Choroid plexus epithelial cell (primary cell): Measurements from ENCODE around the gene LBH.

Source experiments
- DNase-seq: peaks from one replicate; pipeline ENCODE4 v3.0.0-alpha.2; 2010; ENCODE audit warnings: low read depth
- H3K4me3 ChIP-seq: 2 replicates; pipeline ENCODE4 v1.5.1; 2011; ENCODE audit warnings: low read depth, mild to moderate bottlenecking, control low read depth, low read length, moderate library complexity
- TF ChIP-seq, protein P1 (sequence below): conservative IDR thresholded peaks from 2 replicates; pipeline ENCODE4 v1.5.1; 2011; ENCODE audit warnings: low read depth, mild to moderate bottlenecking, control low read depth, inconsistent platforms, low read length, moderate library complexity

LBH gene

DNA sequence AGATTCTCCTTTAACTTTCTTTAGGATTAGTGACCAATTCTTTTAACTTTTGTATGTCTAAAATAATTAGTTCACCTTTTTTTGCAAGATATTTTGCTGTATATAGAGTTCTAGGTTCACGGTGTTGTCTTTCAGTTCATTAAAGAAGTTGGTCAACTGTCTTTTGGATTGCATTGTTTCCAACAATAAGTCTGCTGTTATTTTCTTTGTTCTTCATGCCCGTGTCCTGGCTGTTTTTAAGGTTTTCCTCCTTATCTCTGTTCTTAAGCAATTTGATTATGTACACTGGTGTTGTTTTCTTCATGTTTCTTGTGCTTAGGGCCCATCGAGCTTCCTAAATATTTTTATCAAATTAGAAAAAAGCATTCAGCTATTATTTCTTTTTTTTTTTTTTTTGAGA lies 54.4 kb downstream of the LBH start:
- TF ChIP-seq, protein P1, sequence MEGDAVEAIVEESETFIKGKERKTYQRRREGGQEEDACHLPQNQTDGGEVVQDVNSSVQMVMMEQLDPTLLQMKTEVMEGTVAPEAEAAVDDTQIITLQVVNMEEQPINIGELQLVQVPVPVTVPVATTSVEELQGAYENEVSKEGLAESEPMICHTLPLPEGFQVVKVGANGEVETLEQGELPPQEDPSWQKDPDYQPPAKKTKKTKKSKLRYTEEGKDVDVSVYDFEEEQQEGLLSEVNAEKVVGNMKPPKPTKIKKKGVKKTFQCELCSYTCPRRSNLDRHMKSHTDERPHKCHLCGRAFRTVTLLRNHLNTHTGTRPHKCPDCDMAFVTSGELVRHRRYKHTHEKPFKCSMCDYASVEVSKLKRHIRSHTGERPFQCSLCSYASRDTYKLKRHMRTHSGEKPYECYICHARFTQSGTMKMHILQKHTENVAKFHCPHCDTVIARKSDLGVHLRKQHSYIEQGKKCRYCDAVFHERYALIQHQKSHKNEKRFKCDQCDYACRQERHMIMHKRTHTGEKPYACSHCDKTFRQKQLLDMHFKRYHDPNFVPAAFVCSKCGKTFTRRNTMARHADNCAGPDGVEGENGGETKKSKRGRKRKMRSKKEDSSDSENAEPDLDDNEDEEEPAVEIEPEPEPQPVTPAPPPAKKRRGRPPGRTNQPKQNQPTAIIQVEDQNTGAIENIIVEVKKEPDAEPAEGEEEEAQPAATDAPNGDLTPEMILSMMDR: no peak
- no peak overlapping the region for H3K4me3 ChIP-seq
- no peak for DNase-seq

DNA sequence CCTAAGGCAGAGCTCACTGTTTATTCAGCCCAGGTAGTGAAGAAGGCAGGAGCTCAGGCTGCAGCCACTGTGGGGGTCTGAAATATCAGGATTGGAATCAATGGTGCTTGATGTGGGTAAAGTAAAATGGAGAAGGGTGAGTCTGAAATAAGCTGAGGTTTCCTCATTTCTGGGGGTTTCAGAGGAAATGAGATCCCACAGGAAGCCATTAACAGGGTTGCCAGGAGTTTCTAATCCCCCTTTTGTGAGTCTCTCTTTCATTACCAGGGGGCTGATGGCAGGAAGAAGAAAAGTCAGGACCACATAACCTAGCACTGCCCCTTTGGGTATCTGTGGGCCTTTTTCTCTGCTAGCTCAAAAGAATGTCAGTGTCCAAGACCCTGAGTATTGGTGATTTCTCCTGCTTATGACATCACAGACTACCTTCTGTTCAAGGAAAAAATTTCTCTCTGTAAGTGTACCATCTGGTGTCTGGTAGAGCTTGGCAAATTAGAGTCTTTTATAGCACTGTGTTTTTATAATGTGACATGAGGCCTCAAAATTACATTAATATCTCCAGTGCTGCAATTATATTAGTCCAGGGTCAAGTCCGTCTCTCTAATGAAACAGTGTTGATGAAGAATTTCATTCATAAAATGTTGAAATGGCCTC lies 56.0 kb downstream of the LBH start:
- DNase-seq: no peak
- TF ChIP-seq, protein P1: no peak
- no peak overlapping the region for H3K4me3 ChIP-seq

DNA sequence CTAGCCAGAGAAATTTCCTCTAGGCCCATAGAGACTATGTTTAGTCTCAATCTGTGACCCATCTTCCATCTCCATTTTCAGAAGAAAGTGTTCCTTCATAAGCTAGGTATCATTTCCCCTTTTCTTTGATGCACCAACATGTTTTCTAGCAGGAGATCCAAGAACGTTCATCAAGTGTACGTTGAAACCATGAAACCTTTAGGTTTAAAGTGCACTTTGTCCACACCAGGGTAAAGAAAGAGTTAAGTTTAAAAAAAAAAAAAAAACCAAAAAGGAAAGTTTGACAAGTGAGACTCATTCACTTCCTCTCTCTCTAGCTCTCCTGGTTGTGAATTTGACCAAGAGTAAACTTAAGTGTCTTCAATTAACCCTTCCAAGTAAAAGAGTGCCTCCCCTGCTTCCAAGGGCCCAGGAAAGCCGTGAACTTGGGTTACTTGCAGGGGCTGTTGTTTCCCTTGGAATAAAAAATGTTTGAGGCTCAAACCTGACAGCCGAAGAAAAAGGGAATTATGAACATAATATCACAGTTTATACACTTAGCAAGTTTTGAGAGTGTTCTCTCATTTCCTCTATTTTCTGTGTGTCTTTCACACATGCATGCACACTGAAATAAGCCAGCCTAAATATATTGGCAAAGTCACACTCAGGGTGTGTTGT lies 56.7 kb downstream of the LBH start:
- TF ChIP-seq, protein P1: no peak
- H3K4me3 ChIP-seq: no peak overlapping the region
- no peak for DNase-seq

DNA sequence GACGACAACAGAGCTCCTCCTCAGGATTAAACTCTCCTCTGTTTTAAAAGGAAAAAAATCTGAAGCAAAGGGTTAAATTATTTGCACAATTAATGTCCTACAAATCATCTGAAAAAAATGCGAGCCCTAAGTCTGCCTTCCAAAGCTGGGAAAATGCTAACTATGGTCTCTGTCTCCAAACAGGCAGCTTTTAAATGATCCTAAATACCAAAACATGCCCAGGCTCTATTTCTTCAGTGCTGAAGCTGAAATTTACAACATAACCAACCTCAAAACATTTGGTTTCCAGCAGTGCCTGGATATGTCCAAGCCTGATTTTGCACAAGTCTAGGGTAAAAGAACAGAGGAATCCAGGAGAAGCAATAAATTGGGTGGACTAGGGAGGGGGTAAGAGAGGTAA lies 57.2 kb downstream of the LBH start:
- DNase-seq: no peak
- H3K4me3 ChIP-seq: no peak overlapping the region
- TF ChIP-seq, protein P1: no peak

DNA sequence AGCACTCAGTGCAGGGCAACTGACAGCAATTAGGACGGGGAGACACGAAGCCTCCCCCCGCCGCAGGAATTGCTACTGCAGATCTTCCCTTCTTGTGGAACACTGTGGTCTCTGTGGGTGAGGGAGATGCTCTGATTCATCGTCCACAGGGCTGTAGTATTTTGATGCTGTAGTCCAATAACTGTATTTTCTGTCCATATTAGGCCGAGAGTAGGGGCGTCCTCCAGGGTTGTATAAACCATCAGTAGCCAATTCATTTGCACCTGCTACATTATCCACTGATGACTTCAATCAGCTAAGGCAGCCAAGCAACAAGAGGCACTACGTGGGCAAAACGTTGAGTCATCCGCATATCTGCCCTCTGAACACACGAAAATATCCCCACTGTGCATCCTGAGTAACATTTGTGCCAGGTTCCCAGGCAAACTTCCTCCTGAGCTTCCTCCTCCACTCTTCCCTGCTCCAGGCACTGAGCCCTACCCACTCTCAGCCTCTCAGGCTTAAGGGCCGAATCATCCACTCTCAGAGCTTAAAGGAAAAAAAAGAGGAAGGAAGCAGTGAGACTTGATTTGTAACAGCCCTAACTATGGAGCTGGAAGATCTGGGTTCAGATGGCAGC lies 62.1 kb downstream of the LBH start:
- no peak overlapping the region for H3K4me3 ChIP-seq
- DNase-seq: peak; percentile 17
- TF ChIP-seq, protein P1: no peak

DNA sequence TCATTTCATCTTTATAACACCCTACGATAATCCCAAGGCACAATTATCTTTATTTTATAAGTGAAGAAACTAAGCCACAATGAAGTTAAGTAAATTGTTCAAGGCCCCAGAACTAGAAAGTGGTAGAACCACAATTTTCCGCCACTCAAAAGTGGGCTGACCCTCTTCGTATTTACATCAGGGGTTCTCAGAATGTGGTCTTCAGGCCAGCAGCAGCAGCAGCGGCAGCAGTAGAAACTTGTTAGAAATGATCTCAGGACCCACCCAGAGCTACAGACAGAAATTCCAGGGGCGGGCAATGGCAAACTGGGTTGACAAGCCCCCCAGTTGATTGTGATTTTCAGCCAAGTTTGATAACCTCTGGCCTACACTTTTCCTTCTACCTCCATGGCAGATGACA lies 62.8 kb downstream of the LBH start:
- no peak overlapping the region for H3K4me3 ChIP-seq
- TF ChIP-seq, protein P1: no peak
- DNase-seq: no peak
